Measurements from ENCODE around the gene METRN.

Gene METRN

DNA sequence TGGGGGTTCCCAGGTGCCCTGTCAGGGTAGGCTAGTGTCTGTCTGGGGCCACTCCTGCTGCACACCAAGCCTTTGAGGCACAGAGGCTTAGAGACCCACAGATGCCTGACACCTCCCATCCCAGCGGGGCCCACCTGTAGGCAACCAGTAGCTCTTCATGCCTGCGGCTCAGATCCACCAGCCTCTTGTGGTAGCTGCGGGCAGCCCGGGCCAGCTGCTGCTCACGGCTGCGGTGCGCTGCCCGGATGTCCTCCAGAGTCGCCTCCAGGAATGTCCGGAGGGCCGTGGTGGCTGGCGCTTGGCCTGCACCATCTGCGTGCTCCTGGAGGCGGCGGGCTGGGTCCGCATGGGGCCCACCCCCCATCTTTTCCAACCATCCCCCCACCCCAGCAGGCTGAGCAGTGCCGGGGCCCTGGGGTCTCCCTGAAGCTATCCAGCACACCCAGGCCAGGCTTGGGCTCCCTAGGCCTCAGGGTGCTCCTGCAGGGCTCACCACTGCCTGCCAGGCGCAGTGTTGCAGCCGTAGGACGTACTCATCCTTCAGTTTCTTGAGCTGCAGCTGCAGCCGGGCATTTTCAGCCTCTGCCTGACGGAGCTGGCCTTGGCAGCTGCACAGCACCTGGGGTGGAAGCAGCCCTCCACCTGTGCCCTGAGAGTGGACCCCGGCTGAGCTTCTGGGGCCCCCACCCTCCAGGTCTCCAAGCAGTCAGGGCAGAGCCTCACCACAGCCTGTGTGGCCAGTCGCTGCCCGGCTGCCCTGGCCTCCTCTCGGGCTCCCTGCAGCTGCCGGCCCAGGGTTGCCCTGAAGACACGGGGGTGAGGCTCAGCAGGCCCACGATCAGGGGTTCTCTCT is 9.5 kb downstream of the METRN start:
- TF ChIP-seq, protein P1, sequence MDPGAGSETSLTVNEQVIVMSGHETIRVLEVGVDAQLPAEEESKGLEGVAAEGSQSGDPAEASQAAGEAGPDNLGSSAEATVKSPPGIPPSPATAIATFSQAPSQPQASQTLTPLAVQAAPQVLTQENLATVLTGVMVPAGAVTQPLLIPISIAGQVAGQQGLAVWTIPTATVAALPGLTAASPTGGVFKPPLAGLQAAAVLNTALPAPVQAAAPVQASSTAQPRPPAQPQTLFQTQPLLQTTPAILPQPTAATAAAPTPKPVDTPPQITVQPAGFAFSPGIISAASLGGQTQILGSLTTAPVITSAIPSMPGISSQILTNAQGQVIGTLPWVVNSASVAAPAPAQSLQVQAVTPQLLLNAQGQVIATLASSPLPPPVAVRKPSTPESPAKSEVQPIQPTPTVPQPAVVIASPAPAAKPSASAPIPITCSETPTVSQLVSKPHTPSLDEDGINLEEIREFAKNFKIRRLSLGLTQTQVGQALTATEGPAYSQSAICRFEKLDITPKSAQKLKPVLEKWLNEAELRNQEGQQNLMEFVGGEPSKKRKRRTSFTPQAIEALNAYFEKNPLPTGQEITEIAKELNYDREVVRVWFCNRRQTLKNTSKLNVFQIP (CRISPR knock-in tag; IDR thresholded peaks at IDR 0.05; ENCODE audit: borderline replicate concordance, low read depth): no peak
- TF ChIP-seq GLIS3 (CRISPR knock-in tag; IDR thresholded peaks at IDR 0.05): no peak
- no peak for TF ChIP-seq TCF4 (CRISPR knock-in tag; IDR thresholded peaks at IDR 0.05; ENCODE audit: borderline replicate concordance)
- TF ChIP-seq ZNF565 (CRISPR knock-in tag; conservative IDR thresholded peaks at IDR 0.05; ENCODE audit: low read depth): no peak
- no peak for TF ChIP-seq CSDC2 (CRISPR knock-in tag; IDR thresholded peaks at IDR 0.05)
- TF ChIP-seq BACH2 (CRISPR knock-in tag; IDR thresholded peaks at IDR 0.05; ENCODE audit: borderline replicate concordance): no peak
- TF ChIP-seq ZC3H10 (CRISPR knock-in tag; IDR thresholded peaks at IDR 0.05): no peak
- TF ChIP-seq ZFP30 (CRISPR knock-in tag; IDR thresholded peaks at IDR 0.05): no peak
- TF ChIP-seq SNAI2 (CRISPR knock-in tag; IDR thresholded peaks at IDR 0.05): no peak
- no peak for TF ChIP-seq ESRRG (CRISPR knock-in tag; IDR thresholded peaks at IDR 0.05)
- no peak for TF ChIP-seq ZFP3 (CRISPR knock-in tag; IDR thresholded peaks at IDR 0.05)
- TF ChIP-seq, protein P2, sequence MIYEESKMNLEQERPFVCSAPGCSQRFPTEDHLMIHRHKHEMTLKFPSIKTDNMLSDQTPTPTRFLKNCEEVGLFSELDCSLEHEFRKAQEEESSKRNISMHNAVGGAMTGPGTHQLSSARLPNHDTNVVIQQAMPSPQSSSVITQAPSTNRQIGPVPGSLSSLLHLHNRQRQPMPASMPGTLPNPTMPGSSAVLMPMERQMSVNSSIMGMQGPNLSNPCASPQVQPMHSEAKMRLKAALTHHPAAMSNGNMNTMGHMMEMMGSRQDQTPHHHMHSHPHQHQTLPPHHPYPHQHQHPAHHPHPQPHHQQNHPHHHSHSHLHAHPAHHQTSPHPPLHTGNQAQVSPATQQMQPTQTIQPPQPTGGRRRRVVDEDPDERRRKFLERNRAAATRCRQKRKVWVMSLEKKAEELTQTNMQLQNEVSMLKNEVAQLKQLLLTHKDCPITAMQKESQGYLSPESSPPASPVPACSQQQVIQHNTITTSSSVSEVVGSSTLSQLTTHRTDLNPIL (CRISPR knock-in tag; IDR thresholded peaks at IDR 0.05; ENCODE audit: low read depth): no peak
- no peak for TF ChIP-seq RARB (CRISPR knock-in tag; IDR thresholded peaks at IDR 0.05)
- TF ChIP-seq ZNF8 (CRISPR knock-in tag; IDR thresholded peaks at IDR 0.05): no peak
- TF ChIP-seq, protein P3, sequence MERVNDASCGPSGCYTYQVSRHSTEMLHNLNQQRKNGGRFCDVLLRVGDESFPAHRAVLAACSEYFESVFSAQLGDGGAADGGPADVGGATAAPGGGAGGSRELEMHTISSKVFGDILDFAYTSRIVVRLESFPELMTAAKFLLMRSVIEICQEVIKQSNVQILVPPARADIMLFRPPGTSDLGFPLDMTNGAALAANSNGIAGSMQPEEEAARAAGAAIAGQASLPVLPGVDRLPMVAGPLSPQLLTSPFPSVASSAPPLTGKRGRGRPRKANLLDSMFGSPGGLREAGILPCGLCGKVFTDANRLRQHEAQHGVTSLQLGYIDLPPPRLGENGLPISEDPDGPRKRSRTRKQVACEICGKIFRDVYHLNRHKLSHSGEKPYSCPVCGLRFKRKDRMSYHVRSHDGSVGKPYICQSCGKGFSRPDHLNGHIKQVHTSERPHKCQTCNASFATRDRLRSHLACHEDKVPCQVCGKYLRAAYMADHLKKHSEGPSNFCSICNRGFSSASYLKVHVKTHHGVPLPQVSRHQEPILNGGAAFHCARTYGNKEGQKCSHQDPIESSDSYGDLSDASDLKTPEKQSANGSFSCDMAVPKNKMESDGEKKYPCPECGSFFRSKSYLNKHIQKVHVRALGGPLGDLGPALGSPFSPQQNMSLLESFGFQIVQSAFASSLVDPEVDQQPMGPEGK (CRISPR knock-in tag; IDR thresholded peaks at IDR 0.05; ENCODE audit: borderline replicate concordance): no peak
- no peak for TF ChIP-seq ARNTL (CRISPR knock-in tag; IDR thresholded peaks at IDR 0.05; ENCODE audit: borderline replicate concordance, low read depth)
- no peak for TF ChIP-seq PPARA (CRISPR knock-in tag; IDR thresholded peaks at IDR 0.05; ENCODE audit: borderline replicate concordance)
- no peak for TF ChIP-seq ISL1 (CRISPR knock-in tag; IDR thresholded peaks at IDR 0.05)
- no peak for TF ChIP-seq ZNF70 (CRISPR knock-in tag; IDR thresholded peaks at IDR 0.05)
- ATAC-seq: no peak

DNA sequence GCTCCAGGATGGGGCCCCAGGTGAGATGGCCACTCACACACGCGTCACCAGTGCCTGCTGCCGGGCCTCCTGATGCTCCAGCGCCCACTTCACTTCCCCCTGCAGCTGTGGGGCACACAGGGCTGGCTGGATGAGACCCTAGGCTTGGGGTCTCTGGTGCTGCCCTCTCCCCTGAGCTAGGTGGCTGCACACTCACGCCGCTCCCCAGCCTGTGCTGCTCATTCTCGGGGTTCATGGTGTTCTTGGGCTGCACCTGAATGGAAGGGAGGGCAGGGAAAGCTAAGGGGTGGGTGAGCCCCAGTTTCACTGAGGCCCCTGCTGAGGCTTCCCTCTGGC is 10.1 kb downstream of the METRN start:
- ATAC-seq: no peak
- TF ChIP-seq ARNTL (CRISPR knock-in tag; IDR thresholded peaks at IDR 0.05; ENCODE audit: borderline replicate concordance, low read depth) (no peak), ZNF70 (CRISPR knock-in tag; IDR thresholded peaks at IDR 0.05) (no peak)

DNA sequence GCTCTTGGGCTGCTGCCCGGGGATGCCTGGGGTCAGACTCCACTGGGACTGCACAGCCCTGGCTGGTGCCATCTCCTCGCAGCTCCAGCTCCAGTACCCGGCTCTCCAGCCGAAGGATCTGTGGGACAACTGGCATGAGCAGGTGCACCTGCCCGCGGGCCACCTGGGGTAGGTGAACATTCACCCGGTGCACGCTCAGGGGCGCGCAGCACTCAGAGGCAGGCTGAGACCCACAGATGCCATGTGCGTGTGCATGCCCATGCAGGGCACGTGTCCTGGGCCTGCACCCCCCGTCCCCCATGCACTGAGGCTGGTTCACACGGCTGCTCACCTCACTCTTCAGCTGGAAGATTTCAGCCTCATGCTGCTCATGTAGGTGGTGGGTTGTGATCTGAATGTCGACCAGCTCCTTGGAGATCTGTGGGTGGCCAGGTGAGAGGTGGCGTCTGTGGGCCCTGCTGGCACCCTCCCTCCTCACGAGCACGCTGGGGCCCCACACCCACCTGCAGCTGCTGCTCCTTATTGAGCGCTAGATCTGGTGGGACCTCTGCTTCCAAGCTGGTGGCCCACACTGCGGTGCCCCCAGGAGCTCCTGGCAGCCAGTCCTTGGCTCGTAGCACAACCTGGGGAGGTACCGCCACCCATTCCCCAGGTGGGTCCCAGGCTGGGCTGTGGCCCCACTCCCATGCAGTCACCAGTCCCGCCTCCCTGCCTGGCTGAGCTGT is 10.7 kb downstream of the METRN start:
- TF ChIP-seq, protein P1 (CRISPR knock-in tag; IDR thresholded peaks at IDR 0.05; ENCODE audit: borderline replicate concordance, low read depth): no peak
- TF ChIP-seq ESRRG (CRISPR knock-in tag; IDR thresholded peaks at IDR 0.05) (no peak), TCF4 (CRISPR knock-in tag; IDR thresholded peaks at IDR 0.05; ENCODE audit: borderline replicate concordance) (no peak), GLIS3 (CRISPR knock-in tag; IDR thresholded peaks at IDR 0.05) (no peak), BACH2 (CRISPR knock-in tag; IDR thresholded peaks at IDR 0.05; ENCODE audit: borderline replicate concordance) (no peak), ZC3H10 (CRISPR knock-in tag; IDR thresholded peaks at IDR 0.05) (no peak), ZFP3 (CRISPR knock-in tag; IDR thresholded peaks at IDR 0.05) (no peak), PPARA (CRISPR knock-in tag; IDR thresholded peaks at IDR 0.05; ENCODE audit: borderline replicate concordance) (no peak), OSR1 (CRISPR knock-in tag; IDR thresholded peaks at IDR 0.05) (no peak), ZFP30 (CRISPR knock-in tag; IDR thresholded peaks at IDR 0.05) (no peak), CSDC2 (CRISPR knock-in tag; IDR thresholded peaks at IDR 0.05) (no peak)
- TF ChIP-seq, protein P4, sequence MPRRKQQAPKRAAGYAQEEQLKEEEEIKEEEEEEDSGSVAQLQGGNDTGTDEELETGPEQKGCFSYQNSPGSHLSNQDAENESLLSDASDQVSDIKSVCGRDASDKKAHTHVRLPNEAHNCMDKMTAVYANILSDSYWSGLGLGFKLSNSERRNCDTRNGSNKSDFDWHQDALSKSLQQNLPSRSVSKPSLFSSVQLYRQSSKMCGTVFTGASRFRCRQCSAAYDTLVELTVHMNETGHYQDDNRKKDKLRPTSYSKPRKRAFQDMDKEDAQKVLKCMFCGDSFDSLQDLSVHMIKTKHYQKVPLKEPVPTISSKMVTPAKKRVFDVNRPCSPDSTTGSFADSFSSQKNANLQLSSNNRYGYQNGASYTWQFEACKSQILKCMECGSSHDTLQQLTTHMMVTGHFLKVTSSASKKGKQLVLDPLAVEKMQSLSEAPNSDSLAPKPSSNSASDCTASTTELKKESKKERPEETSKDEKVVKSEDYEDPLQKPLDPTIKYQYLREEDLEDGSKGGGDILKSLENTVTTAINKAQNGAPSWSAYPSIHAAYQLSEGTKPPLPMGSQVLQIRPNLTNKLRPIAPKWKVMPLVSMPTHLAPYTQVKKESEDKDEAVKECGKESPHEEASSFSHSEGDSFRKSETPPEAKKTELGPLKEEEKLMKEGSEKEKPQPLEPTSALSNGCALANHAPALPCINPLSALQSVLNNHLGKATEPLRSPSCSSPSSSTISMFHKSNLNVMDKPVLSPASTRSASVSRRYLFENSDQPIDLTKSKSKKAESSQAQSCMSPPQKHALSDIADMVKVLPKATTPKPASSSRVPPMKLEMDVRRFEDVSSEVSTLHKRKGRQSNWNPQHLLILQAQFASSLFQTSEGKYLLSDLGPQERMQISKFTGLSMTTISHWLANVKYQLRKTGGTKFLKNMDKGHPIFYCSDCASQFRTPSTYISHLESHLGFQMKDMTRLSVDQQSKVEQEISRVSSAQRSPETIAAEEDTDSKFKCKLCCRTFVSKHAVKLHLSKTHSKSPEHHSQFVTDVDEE (CRISPR knock-in tag; IDR thresholded peaks at IDR 0.05): no peak
- TF ChIP-seq, protein P5, sequence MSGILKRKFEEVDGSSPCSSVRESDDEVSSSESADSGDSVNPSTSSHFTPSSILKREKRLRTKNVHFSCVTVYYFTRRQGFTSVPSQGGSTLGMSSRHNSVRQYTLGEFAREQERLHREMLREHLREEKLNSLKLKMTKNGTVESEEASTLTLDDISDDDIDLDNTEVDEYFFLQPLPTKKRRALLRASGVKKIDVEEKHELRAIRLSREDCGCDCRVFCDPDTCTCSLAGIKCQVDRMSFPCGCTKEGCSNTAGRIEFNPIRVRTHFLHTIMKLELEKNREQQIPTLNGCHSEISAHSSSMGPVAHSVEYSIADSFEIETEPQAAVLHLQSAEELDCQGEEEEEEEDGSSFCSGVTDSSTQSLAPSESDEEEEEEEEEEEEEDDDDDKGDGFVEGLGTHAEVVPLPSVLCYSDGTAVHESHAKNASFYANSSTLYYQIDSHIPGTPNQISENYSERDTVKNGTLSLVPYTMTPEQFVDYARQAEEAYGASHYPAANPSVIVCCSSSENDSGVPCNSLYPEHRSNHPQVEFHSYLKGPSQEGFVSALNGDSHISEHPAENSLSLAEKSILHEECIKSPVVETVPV (CRISPR knock-in tag; IDR thresholded peaks at IDR 0.05): no peak
- TF ChIP-seq, protein P3 (CRISPR knock-in tag; IDR thresholded peaks at IDR 0.05; ENCODE audit: borderline replicate concordance): no peak
- no peak for ATAC-seq
